ENCODE data around the gene AKAP7.

DNA sequence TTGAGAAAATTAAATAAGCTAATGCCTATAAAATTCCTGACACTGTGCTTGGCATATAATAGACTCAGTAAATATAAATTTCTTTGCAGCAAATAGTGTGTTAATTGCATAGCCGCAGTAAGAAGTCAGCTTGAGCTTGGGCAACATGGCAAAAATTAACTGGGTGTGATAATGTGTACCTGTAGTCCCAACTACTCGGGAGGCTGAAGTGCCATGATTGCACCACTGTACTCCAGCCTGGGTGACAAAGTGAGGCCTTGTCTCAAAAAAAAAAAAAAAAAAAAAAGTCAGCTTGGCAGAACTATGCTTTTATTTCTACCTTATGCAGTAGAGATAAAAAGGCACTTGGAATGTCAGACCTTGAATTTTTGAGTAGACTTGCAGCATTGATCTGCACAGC is 121.8 kb downstream of the AKAP7 start:
- TF ChIP-seq, protein P1, sequence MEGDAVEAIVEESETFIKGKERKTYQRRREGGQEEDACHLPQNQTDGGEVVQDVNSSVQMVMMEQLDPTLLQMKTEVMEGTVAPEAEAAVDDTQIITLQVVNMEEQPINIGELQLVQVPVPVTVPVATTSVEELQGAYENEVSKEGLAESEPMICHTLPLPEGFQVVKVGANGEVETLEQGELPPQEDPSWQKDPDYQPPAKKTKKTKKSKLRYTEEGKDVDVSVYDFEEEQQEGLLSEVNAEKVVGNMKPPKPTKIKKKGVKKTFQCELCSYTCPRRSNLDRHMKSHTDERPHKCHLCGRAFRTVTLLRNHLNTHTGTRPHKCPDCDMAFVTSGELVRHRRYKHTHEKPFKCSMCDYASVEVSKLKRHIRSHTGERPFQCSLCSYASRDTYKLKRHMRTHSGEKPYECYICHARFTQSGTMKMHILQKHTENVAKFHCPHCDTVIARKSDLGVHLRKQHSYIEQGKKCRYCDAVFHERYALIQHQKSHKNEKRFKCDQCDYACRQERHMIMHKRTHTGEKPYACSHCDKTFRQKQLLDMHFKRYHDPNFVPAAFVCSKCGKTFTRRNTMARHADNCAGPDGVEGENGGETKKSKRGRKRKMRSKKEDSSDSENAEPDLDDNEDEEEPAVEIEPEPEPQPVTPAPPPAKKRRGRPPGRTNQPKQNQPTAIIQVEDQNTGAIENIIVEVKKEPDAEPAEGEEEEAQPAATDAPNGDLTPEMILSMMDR (IDR thresholded peaks at IDR 0.05; ENCODE audit: poor library complexity, severe bottlenecking): no peak
- TF ChIP-seq, protein P2, sequence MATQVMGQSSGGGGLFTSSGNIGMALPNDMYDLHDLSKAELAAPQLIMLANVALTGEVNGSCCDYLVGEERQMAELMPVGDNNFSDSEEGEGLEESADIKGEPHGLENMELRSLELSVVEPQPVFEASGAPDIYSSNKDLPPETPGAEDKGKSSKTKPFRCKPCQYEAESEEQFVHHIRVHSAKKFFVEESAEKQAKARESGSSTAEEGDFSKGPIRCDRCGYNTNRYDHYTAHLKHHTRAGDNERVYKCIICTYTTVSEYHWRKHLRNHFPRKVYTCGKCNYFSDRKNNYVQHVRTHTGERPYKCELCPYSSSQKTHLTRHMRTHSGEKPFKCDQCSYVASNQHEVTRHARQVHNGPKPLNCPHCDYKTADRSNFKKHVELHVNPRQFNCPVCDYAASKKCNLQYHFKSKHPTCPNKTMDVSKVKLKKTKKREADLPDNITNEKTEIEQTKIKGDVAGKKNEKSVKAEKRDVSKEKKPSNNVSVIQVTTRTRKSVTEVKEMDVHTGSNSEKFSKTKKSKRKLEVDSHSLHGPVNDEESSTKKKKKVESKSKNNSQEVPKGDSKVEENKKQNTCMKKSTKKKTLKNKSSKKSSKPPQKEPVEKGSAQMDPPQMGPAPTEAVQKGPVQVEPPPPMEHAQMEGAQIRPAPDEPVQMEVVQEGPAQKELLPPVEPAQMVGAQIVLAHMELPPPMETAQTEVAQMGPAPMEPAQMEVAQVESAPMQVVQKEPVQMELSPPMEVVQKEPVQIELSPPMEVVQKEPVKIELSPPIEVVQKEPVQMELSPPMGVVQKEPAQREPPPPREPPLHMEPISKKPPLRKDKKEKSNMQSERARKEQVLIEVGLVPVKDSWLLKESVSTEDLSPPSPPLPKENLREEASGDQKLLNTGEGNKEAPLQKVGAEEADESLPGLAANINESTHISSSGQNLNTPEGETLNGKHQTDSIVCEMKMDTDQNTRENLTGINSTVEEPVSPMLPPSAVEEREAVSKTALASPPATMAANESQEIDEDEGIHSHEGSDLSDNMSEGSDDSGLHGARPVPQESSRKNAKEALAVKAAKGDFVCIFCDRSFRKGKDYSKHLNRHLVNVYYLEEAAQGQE (IDR thresholded peaks at IDR 0.05; ENCODE audit: borderline replicate concordance): no peak
- TF ChIP-seq RAD21 (conservative IDR thresholded peaks at IDR 0.05) (no peak), EP300 (conservative IDR thresholded peaks at IDR 0.05; ENCODE audit: poor library complexity, severe bottlenecking) (no peak), POLR2AphosphoS5 (IDR thresholded peaks at IDR 0.05) (no peak), EZH2 (IDR thresholded peaks at IDR 0.05; ENCODE audit: borderline replicate concordance, insufficient read depth, low read length, poor library complexity, severe bottlenecking) (no peak), TAF1 (IDR thresholded peaks at IDR 0.05; ENCODE audit: low read depth) (no peak)

All from neural cell (in vitro differentiated cells).